GM19035 (cell line): ENCODE data around the gene DNMT3L.
"Not testable (repeated sequence)": the region's sequence is repeated elsewhere in the genome, so short reads cannot be mapped to it uniquely, and the experiment has no call there.

ENCODE experiments used
- ATAC-seq: cut with Tn5 transposase; IDR thresholded peaks from one replicate; pipeline ENCODE4 v1.9.1; 2021; ENCODE audit not compliant: unreplicated experiment

DNMT3L gene

DNA sequence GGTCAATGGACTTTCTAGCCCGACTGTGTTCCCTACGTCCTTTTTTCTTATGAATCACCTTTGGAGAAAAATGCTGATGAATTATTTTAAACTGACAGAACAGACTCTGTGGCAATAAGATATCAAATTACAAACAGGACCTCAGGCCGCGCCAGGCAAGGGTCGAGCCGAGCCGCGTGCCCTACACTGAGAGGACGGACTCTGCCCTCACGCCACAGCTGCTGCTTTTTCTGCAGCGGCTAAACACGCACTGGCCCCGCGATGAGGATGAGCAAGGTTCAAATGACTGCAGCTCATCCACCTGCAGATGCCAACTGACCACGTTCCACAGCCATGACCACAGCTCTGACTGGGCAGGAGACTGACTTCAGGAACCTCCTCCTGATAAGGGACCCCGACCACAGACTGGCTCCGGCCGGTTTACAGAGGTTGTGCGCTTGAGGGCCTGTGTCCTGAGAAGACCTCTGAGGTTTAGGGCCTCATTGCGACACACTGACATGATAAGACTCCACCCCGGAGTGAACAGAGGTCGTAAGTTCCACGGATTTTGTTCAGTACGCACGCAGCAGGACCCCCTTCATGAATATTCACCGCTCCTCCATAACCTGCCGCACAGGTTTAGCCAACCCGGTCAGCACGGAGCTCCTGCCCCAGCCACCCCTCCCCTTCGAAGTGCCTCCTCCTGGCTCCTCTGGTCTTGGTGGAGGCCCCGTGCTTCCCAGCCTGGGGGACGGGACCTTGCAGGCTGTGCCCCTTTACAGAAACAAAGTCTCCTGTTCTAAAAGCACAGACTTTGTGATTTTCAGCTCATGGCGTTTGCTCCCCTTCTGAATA is 12.3 kb downstream of the DNMT3L start:
- ATAC-seq = not testable (repeated sequence)

DNA sequence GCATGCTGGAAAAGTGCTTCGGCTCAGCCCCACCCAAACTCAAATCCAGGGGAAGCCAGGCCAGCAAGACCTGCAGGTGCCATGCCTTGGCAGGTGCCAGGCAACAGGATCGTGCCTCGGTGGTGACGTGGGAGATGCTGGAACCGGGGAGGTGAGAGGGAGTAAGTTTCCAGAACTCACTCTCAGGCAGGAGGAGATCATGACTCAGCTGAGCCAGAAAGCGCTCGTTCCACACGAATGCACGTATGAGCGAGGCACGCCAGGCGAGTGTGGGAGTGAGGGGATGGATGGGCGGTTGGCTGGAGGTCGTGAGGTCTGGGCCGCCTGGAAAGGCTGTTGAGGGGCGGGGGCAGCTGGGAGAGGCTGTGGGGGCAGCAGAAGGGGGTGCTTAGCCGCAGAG is 13.8 kb downstream of the DNMT3L start:
- not testable (repeated sequence) for ATAC-seq

DNA sequence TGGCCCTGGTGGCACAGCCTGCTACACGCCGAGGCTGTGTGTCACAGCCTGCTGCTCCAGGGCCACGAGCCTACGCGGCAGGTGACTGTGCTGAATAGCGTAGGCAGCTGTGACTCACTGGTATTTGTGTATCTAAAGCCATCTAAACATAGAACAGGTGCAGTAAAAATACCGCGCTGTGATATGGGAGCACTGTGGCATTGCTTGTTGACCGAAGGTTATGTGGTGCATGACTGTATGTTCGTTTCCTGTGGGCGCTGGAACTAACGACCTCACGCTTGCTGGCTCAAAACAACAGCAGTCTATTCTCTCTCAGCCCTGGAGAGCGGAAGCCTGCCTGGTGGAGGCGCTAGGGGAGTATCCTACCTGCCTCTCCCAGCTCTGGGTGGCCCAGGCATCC is 17.7 kb downstream of the DNMT3L start:
- ATAC-seq = peak; percentile 49

DNA sequence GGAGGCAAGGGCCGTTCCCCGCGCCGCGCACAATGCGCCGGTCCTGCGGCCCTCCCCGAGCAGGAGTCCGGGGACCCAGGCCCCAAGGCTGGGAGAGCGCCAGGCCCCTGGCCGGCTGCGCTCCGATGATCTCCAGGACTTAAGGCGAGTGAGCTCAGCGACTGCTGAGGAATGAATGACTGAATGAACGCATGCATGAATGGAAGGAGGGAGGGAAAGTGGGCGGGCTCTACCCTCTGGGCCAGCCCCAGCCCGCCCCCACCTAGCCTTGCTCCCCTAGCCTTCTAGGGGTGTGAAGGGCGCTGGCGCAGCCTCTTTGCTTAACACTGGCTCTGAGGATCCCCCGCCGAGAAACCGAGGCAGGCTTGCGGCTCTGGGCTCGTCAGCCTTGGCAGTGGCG is 20.4 kb downstream of the DNMT3L start:
- ATAC-seq = peak; percentile 30

DNA sequence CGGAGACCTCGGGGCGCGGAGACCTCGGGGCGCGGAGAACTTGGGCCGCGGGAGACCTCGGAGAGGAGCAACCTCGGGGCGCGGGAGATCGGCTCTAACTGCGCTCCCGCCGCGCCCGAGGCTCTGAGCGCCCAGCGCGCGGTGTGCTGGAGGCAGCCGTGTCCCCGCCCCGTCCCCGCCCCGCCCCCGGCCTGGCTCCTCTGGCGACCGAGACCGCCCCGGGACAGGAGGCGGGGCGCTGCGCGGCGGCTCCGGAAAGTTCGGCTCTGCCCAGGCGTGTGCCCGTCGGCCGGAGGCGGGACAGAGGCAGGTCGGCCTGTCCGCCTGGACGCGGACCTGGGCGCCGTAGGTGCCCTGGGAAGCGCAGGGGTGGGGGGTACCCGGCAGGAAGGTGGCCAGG is 20.9 kb downstream of the DNMT3L start, which contains the start of gene ICOSLG:
TSS of gene ICOSLG (minus strand) at position 102 of the 400 bp plus-strand sequence. CDS start 126 bp downstream, outside the sequence.
- ATAC-seq = peak; percentile 45

DNA sequence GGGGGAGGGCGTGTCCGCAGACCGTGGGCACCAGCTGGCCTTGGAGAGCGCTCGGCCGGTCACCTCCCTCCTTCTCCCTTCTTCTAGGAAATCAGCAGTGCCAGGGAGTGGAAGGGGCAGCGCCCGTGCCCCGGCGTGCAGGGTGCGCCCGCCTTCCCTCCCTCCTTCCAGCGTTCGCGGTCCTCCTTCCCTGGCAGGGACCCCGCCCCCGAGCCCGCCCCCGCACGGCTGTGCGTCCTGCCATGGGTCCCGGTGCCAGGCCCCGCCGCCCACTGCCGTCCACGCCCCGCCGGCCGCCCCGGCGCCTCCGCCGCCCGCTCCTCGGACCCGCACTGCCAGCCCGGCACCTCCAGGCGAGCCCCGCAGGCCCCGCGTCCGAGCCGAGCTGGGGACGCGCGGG is 21.3 kb downstream of the DNMT3L start:
- ATAC-seq = peak; percentile 15

DNA sequence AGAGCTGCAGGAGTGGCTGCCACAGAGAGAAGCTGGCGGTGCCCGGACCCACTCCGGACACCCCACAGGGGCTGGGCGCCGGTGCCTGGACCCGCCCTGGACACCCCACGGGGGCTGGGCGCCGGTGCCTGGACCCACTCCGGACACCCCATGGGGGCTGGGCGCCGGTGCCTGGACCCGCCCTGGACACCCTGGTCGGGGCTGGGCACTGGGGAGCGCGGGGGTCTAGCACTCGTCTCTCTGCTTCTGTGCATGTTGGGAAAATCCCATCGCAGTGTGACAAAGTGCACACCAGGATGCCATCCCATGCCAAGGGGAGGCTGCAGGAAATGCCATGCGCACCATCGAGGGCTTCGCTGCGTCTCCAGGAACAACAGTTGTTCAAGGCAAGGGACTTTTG is 32.1 kb downstream of the DNMT3L start:
- ATAC-seq = not testable (repeated sequence)

DNA sequence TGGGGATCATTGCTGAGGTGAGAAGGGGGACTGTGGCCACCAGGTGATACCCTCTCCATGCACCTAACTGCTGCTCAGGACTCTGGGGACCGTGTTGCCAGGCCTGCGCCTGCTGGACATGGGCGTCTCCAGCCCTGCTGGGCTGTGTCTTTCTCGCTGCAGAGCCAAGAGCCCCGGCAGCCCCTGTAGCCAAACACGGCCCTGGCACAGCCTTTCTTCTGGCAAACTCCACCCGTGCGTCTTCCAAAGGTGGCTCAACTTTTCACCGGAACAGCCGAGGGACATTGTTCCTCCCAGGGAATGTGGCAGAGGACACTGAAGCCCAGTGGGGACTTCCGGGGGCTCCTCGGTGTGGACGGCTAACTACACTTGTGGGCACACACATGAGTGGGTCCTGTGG is 33.6 kb downstream of the DNMT3L start:
- ATAC-seq = not testable (repeated sequence)

DNA sequence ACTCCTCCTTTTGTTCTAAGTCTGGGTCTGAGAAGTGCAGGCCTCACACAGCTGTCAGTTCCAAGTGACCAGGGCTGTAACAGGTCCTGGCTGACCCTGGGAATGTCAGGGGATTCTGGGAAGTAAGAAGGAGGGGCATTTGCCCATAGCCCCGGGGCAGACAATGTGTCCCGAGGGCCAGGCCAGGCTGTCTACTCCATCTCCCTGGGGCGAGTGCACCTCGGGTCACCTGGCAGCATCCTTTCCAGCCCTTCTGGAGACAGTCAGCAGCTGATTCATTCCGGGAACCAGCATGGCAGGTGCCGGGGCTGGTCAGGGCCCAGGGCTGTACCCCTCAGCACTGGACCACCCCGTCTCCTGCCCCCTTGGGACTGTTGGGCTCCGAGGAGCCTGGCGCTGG is 34.1 kb downstream of the DNMT3L start:
- not testable (repeated sequence) for ATAC-seq

DNA sequence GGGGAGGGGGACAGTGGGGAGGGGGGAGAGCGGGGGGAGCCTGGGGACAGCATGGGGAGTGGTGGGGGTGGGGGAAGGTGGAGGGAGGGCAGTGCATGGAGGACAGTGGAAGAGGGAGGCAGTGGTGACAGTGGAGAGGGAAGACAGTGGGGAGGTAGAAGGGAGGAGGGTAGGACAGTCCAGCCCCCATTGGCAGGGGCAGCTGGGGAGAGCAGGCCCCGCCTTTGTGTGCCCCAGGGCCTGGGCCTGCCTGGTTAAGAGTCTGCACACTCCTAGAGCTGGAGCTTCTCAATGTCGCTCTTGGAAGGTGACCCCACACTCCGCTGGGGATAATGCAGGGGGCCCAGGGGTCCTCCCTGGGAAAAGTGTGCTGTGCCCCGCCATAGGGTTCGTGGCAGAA is 36.1 kb downstream of the DNMT3L start:
- ATAC-seq = not testable (repeated sequence)

DNA sequence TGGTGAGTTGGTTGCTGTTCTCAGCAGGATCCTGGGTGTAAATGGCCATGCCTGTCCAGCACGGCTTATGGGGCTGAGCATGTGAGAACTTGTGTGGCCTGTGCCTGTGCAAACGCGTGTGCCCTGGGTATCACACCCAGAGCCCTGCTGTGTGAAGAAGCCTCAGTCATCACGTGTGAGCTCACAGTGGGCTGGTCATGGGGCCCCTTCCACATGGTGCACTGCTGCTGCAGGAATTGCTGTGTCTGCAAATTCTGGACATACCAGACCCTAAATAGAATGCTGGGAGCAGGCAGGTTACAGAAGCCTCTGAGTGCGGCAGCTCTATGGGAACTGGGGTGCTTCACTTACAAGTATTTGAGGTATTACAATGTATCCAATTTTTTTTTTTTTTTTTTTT is 38.4 kb downstream of the DNMT3L start:
- ATAC-seq = not testable (repeated sequence)

DNA sequence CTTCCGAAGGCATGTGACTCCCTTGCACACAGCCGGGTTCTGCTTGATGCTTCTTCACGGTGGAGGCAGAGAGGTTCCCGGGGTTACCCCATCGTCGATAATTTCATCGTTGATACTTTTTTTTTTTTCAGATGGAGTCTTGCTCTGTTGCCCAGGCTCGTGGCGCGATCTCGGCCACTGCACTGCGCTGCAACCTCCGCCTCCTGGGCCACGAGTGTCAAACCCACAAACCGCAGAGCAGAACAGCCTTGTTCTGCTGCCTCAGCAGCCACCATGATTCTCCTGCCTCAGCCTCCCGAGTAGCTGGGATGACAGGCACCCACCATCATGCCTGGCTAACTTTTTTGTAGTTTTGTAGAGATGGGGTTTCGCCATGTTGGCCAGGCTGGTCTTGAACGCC is 41.0 kb downstream of the DNMT3L start:
- ATAC-seq = not testable (repeated sequence)

DNA sequence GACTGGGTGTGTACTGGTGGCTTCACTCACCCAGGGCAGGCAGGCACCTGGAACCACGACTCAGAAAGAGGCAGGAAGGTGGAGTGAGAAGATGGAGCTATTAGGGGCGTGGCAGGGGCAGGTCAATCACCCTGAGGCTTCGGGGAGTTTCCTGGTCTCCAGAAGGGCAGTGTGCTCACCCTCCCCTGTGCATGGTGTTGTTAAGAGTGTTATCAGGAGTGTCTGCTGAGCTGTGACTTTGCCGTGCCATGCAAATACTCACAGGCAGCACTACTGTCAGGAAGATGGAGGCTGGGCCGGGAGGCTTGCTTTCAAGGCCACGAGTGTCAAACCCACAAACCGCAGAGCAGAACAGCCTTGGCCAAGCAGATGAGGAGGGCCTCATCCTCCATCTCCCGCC is 43.2 kb downstream of the DNMT3L start:
- ATAC-seq = not testable (repeated sequence)

DNA sequence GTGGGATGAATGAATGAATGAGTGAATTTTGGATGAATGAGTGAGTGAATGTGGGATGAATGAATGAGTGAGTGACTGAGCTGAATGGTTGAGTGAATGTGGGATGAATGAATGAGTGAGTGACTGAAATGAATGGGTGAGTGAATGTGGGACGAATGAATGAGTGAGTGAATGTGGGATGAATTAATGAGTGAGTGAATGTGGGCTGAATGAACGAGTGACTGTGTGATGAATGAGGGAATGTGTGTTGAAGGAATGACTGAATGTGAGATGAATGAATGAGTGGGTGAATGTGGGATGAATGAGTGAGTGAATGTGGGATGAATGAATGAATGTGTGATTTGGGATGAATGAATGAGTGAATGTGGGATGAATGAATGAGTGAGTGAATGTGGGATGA is 49.7 kb downstream of the DNMT3L start:
- ATAC-seq = not testable (repeated sequence)

DNA sequence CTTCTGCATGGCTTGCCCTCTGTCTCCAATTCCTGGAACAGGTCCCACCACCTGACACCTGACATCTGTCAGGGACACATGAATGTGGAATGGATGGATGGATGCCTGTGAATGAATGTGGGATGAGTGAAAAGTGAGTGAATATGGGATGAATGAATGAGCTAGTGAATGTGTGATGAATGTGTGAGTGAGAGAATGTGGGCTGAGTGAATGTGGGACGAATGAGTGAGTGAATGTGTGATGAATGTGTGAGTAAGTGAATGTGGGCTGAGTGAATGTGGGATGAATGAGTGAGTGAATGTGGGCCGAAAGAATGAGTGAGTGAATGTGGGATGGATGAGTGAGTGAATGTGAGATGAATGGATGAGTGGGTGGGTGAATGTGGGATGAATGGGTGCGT is 50.1 kb downstream of the DNMT3L start:
- not testable (repeated sequence) for ATAC-seq

DNA sequence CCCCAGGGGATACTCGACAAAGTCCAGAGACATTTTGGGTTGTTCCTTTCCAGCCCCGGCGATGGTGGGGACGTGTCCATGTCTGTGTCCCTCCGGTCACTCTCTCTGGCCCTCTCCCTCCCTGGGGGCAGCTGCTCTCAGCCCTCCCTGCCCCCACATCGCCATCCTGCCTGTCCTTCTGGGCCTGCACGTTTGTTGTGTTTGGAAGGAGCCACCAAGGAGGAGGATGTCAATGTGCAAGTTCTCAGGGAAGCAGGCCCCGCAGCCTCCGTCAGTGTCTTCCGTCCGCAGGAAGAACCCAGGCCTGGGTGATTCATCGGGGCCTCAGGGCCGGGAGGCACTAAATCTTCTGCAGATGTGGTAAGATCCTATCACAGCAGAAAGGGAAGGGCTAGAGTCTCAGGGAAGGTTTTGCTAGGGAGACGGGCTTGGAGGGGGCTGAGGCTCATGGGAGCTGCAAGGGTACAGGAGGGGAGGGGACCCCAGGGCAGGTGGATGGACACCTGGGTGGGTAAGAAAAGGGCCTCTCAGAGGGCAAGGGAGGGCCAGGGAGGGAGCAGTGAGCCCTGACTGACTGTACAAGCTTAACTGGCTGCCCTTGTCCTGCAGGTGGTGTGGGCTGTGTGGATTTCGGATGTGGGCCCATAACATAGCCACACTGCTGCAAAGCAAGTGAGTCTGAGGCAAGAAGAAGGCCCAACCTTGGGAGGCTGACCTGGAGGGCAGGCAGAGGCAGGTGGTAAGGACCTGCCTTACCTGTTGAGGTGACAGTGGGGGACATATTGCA is 53.6 kb downstream of the DNMT3L start:
- ATAC-seq = not testable (repeated sequence)

DNA sequence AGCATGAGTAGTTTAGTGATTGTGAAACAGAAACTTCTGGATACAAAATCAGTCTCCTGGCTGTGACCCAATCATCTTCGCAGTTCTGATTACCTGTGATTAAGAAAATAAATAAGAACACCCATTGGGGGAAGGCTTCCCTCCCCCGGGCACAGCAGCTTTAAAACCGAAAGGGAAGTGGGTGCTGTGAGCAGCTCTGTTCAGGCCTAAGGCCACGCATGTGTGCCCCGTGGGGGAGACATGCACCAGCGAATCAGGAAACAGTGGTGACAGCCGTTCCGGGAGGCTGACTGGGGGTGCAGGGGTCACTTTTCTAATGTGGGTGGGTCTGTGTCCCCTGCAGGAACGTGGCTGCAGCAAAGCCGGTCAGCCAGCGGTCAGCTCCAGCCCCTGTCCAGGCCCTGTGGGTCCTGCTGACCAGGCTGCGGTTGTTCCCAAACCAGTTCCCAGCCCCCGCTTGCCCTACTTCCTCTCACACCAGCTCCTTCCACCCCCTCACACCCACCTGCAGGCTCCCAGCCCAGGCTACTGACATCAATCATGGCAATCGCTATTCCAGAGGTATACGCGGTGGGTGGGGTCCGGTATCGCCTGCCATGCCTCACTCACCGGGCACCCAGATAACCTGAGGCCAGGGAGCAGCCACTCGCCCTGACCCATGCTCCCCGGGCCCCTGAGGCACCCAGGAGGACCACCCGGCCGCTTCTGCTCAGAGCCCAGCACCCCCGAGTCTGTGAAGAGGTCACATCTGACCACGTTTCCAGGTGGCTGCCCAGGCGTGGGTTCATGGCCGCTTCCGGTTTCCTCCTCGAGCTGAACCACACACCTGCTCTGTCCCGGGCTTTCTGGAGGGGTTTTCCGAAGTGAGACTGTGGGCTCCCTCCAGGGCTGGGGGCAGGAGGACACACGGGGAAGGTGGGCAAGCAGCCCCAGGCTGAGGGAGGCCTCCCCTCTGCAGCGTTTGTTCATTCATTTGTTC is 54.7 kb downstream of the DNMT3L start:
- peak; percentile 72 for ATAC-seq

DNA sequence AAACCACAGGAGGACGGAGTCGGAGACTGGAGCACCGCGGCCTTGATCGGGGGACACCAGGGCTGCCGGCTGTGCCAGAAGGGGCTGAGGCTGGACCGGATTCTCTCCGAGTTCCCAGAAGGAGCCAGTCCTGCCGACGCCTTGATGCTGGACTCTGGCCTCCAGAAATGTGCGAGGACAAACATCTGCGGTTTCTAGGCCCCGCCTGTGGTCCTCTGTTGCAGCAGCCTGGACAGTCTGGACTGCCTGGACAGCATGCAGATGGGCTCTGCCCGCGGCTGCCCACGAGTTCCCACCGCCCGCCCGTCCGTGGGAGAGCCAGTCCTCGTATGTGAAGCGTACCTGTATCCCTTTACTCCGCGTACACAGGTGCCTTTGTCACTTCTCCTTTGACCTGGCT is 55.5 kb downstream of the DNMT3L start:
- ATAC-seq = not testable (repeated sequence)

DNA sequence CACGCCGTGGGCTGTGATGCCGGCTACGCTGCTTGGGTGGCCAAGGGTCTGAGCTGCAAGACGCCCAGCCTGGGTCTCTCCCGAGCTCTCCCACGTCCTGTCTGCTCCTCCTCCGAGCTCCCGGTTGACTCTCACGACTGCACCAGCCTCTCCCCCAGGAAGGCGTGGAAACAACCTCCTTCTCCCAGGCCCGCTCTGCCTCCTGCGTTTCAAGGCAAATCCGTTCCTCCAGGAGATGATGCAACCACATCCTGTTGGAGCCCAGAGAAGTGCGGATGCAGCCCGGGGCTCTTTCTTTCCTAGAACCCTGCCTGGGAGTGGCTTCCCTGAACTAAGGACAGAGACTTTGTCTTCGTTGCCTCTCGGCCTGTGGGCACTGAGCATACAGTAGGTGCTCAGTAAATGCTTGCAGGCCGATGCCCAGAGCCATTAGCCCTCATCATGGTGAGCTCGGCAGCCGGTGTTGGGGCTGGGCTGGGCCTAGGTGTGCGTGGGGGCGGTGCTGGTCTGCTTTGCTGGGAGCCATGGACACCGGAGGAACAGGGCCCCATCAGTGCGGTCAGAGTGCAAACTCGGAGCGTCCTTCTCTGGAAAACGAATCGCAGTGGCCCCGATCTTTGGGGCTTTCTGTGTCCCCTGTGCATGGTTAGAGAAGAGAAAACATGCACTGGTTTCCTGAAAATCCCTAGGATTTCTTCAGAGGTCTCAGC is 59.0 kb downstream of the DNMT3L start:
- not testable (repeated sequence) for ATAC-seq

DNA sequence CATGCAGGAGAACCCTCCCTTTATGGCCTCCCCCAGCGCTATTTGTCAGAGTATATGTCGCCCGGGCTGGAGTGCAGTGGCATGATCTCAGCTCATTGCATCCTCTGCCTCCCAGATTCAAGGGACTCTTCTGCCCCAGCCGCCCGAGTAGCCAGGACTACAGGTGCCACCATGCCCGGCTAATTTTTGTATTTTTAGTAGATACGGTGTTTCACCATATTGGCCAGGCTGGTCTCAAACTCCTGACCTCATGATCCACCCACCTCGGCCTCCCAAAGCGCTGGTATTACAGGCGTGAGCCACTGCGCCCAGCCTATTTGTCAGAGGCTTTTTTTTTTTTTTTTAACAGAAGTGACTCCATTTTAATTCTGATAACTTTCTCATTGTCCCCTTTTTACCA is 61.7 kb downstream of the DNMT3L start:
- not testable (repeated sequence) for ATAC-seq
